Caco-2 (cell line): ENCODE measurements around the gene HK2. TPM values are rescaled to one million over a fixed set of nuclear protein-coding genes. Genes with fewer than 3 reads are reported as not detected.
A peak's percentile ranks its signal among the peaks of the same experiment; 100 is the strongest.
"Not testable (repeated sequence)": the region's sequence is repeated elsewhere in the genome, so short reads cannot be mapped to it uniquely, and the experiment has no call there.

Source experiments
- BruUV-seq: library from RNA; stranded (reverse); fragments of 400-500 nt; replicated peaks from 2 replicates; lab custom pipeline; 2021; lab: Mats Ljungman, UMichigan
- CTCF ChIA-PET: fragments of 300-600 bp; sonication (Branson Sonifier 250); formaldehyde crosslinking; loops from one replicate; lab custom pipeline; 2022; ENCODE audit warnings: antibody characterized with exemption; lab: Charles Lee
- POLR2A ChIA-PET: fragments of 300-600 bp; sonication (Branson Sonifier 250); formaldehyde crosslinking; loops from one replicate; lab custom pipeline; 2022; ENCODE audit warnings: antibody characterized with exemption; lab: Charles Lee
- DNase-seq, 2 experiments: peaks; one replicate each; pipeline versions ENCODE4 v3.0.0 to v3.0.0-alpha.2; 2020 to 2022
- H3K27me3 ChIP-seq: replicated peaks from 2 replicates; pipeline ENCODE4 v1.6.0; 2011; ENCODE audit warnings: low read length; ENCODE audit not compliant: control insufficient read depth, insufficient read depth
- H3K36me3 ChIP-seq: 2 replicates; pipeline ENCODE4 v1.5.1; 2011; ENCODE audit warnings: low read length; ENCODE audit not compliant: control insufficient read depth, insufficient read depth
- H3K4me1 ChIP-seq: fragments of 250-450 bp; sonication (Bioruptor Pico); 2 replicates; pipeline ENCODE4 v1.5.1; 2020; ENCODE audit warnings: mild to moderate bottlenecking
- H3K4me3 ChIP-seq: 2 replicates; pipeline ENCODE4 v1.5.1; 2011; ENCODE audit warnings: low read depth, mild to moderate bottlenecking, control low read depth, low read length
- H3K9me3 ChIP-seq: fragments of 250-450 bp; sonication (Bioruptor Pico); 2 replicates; pipeline ENCODE4 v1.5.1; 2020; ENCODE audit warnings: mild to moderate bottlenecking, moderate library complexity
- H3K27ac Mint-ChIP-seq: one replicate; pipeline ENCODE4 v1.8.0; 2022; ENCODE audit warnings: mixed read lengths; ENCODE audit not compliant: unreplicated experiment
- H3K27me3 Mint-ChIP-seq: one replicate; pipeline ENCODE4 v1.8.0; 2022; ENCODE audit warnings: mixed read lengths; ENCODE audit not compliant: insufficient read depth, unreplicated experiment
- H3K36me3 Mint-ChIP-seq: one replicate; pipeline ENCODE4 v1.8.0; 2022; ENCODE audit warnings: mild to moderate bottlenecking, mixed read lengths; ENCODE audit not compliant: insufficient read depth, unreplicated experiment
- H3K4me1 Mint-ChIP-seq: one replicate; pipeline ENCODE4 v1.8.0; 2022; ENCODE audit warnings: low read depth, mixed read lengths; ENCODE audit not compliant: unreplicated experiment
- H3K4me3 Mint-ChIP-seq: one replicate; pipeline ENCODE4 v1.8.0; 2022; ENCODE audit warnings: mild to moderate bottlenecking, moderate library complexity, mixed read lengths; ENCODE audit not compliant: unreplicated experiment
- H3K9me3 Mint-ChIP-seq: one replicate; pipeline ENCODE4 v1.8.0; 2022; ENCODE audit warnings: mixed read lengths; ENCODE audit not compliant: unreplicated experiment
- intact Hi-C: fragments of 100-400 bp; cut with micrococcal nuclease; formaldehyde crosslinking; loops from one replicate; pipeline ENCODE4 v1.10.0; 2022; ENCODE audit not compliant: unreplicated experiment
- total RNA-seq: library from RNA; stranded (reverse); gene quantifications from 2 replicates; pipeline ENCODE4 v1.2.3, GENCODE V29; 2022
- TF ChIP-seq, protein P1 (sequence below), 2 experiments: fragments of 200-600 bp in 1 of 2; IDR thresholded peaks; 1 replicate in 1 of 2; 2 replicates in 1 of 2; pipeline versions ENCODE4 v1.5.1 to v1.8.0; 2011 to 2022; ENCODE audit warnings: antibody characterized with exemption in 1 of 2, control low read depth in 1 of 2, inconsistent platforms in 1 of 2, low read depth in 1 of 2, low read length in 1 of 2, mild to moderate bottlenecking in 1 of 2, moderate library complexity in 1 of 2; ENCODE audit not compliant: insufficient read depth in 1 of 2, severe bottlenecking in 1 of 2, unreplicated experiment in 1 of 2

Gene HK2
- total RNA-seq, 1 experiment from 2014 or later, result 19.9 TPM

DNA sequence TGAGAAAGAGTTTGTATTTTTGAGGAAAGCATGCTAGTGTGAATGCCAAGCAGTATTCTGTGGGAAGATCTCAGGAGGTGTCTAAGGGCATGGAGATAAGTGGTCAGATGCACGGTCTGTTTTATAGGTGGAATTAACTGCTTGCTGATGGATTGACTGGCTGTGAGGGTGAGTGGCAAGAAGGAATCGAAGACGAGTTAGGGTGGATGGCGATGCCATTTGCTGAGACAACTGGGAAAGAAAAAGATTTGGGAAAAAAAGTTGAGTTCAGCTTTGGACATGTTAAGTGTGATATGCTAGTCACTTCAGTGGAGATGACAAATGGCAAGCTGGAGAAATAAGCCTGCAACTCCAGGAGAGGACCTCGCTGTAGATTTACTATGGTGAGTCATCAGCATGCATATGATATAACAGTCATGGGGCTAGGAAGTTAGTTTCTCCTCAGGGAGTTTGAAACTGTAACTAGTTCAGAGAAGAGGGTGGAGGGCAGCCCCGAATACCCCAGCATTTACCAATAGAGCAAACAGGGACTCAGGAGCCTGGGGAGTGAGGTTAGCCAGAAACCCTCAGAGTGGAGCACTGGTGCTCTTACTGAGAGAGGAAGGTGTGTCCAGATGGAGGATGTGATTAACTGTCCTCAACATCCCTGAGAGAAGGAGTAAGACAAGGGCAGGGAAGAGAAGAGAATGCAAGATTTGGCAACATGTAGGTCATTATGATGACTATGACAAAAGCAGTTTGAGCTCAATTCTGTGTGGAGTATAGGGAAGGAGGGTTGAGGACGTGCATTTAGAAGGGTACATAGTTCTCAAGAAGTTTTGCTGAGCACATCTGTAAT, 2.0 kb upstream of the HK2 start:
- Histone ChIP-seq H3K27me3 (no peaks in the 10 kb centered on the region), H3K4me1 (peaks cover 16% of the 10 kb centered on the region), H3K9me3 (no peaks in the 10 kb centered on the region), H3K4me3 (no peak overlapping the region), H3K36me3 (no peaks in the 10 kb centered on the region)
- Mint-ChIP-seq H3K36me3 (peaks cover 19% of the 10 kb centered on the region), H3K27ac (no peak overlapping the region), H3K9me3 (no peaks in the 10 kb centered on the region), H3K4me3 (no peak overlapping the region), H3K27me3 (no peaks in the 10 kb centered on the region), H3K4me1 (peaks cover 18% of the 10 kb centered on the region)
- ChIA-PET POLR2A (no interaction called here), CTCF (no interaction called here)
- no TSS peak for BruUV-seq
- TF ChIP-seq, protein P1, sequence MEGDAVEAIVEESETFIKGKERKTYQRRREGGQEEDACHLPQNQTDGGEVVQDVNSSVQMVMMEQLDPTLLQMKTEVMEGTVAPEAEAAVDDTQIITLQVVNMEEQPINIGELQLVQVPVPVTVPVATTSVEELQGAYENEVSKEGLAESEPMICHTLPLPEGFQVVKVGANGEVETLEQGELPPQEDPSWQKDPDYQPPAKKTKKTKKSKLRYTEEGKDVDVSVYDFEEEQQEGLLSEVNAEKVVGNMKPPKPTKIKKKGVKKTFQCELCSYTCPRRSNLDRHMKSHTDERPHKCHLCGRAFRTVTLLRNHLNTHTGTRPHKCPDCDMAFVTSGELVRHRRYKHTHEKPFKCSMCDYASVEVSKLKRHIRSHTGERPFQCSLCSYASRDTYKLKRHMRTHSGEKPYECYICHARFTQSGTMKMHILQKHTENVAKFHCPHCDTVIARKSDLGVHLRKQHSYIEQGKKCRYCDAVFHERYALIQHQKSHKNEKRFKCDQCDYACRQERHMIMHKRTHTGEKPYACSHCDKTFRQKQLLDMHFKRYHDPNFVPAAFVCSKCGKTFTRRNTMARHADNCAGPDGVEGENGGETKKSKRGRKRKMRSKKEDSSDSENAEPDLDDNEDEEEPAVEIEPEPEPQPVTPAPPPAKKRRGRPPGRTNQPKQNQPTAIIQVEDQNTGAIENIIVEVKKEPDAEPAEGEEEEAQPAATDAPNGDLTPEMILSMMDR (IDR thresholded peaks at IDR 0.05; ENCODE audit: insufficient read depth in 1 of 2, low read depth in 1 of 2, low read length in 1 of 2, severe bottlenecking in 1 of 2, unreplicated experiment in 1 of 2), result no peak
- intact Hi-C loops, result no loop called here
- DNase-seq, result no peak

- POLR2A ChIA-PET, result interaction anchor here (1.1 to 1.3 kb wide), 2 partner anchors 119 to 180 kb away, joined by 3 to 10 read pairs; partner anchors contain the start of gene SEMA4F
- peak; percentile 44 to 46 for DNase-seq
- intact Hi-C loops, result loop anchor here (2.0 kb wide), 1 partner anchor 16 kb away; no protein-coding TSS in a partner anchor
Observed at GRCh38 chr2:74834234-74834791, 386 bp downstream of the HK2 start.

DNA sequence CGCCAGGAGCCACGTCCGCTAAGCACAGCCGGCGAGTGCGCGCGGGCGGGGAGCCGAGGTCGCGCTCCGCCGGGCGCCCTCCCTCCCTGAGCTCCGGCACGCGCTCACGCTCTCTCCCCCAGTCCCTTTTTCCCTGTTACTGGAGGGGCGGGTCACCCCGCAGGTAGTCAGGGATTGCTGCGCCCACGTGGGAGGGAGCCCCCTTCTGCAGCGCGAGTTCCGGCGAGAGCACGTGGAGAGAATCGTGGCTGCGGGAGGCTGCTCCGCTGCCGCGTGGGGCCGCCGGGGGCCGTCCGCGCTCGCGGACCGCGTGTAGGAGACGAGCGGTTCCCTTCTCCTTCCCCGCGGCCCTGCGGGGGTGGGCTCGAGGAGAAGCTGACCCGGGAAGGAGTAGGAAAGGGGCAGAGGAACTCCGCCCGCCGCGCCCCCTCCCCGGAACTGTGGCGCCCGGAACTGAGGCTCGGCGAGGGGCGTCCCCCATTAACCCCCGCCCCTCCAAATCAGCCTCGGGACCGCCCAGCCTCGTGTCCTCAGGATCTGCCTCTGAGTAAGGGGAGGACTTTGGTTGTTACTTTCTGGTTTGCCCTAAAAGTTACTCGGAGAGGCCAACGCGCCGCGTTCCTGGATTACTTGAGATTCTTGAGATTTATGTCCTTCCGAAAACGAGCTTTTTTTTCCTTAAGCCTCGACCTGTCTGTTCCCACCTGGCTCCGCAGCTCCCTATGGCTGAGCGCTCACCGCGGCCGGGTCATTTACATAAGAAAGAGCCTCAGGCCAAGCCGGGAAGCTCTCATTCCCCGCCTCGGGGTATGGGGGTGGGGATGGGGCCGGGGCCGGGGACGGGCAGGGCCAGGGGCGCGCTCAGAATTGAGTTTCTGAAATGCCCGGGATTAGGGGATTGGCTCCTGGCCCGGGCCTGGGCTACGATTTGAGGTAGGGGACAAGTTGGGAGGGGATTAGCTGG, 1.1 kb downstream of the HK2 start:
- no peaks in the 10 kb centered on the region for H3K9me3 Mint-ChIP-seq
- ChIA-PET CTCF (interaction anchor here (0.6 to 2.7 kb wide), 14 partner anchors 9 to 157 kb away, joined by 3 to 18 read pairs (median 6); no protein-coding TSS in a partner anchor), POLR2A (interaction anchor here (0.6 to 1.3 kb wide), 6 partner anchors 10 to 181 kb away, joined by 3 to 10 read pairs (median 4); partner anchors contain the start of gene SEMA4F)
- peak; percentile 80 to 81 for DNase-seq
- Histone ChIP-seq H3K4me3 (peak overlapping the region; percentile 80), H3K36me3 (no peaks in the 10 kb centered on the region), H3K9me3 (no peaks in the 10 kb centered on the region), H3K4me1 (peaks cover 22% of the 10 kb centered on the region), H3K27me3 (no peaks in the 10 kb centered on the region)
- H3K36me3 Mint-ChIP-seq, result peaks cover 19% of the 10 kb centered on the region
- TF ChIP-seq, protein P1 (IDR thresholded peaks at IDR 0.05; ENCODE audit: insufficient read depth in 1 of 2, low read depth in 1 of 2, low read length in 1 of 2, severe bottlenecking in 1 of 2, unreplicated experiment in 1 of 2), result no peak
- TSS peak; percentile 66 for BruUV-seq
- peak overlapping the region; percentile 93 for H3K27ac Mint-ChIP-seq
- intact Hi-C loops, result loop anchor here (1.0 to 2.0 kb wide), 3 partner anchors 16 to 70 kb away; no protein-coding TSS in a partner anchor
- no peaks in the 10 kb centered on the region for H3K27me3 Mint-ChIP-seq
- peak overlapping the region; percentile 92 for H3K4me3 Mint-ChIP-seq
- peaks cover 33% of the 10 kb centered on the region for H3K4me1 Mint-ChIP-seq

More at GRCh38 chr2:74834234-74834791, 386 bp downstream of the HK2 start:
- Mint-ChIP-seq H3K4me1 (peaks cover 33% of the 10 kb centered on the region), H3K27ac (peak overlapping the region; percentile 44), H3K36me3 (peaks cover 19% of the 10 kb centered on the region), H3K4me3 (peak overlapping the region; percentile 92)
- BruUV-seq, H3K9me3 ChIP-seq, H3K27me3 Mint-ChIP-seq, H3K27me3 ChIP-seq, H3K36me3 ChIP-seq, H3K9me3 Mint-ChIP-seq: not testable (repeated sequence)
- CTCF ChIA-PET, result interaction anchor here (1.2 to 1.4 kb wide), 3 partner anchors 10 to 21 kb away, joined by 3 to 10 read pairs (median 5); no protein-coding TSS in a partner anchor
- Histone ChIP-seq H3K4me1 (peaks cover 19% of the 10 kb centered on the region), H3K4me3 (peak overlapping the region; percentile 80)
